Stimulated activated CD8-positive, alpha-beta memory T cell treated with anti-CD3 and anti-CD28 coated beads, Interleukin-7, amount 100 ng/mL, for 1 hour (primary cell): ENCODE results near the gene PRKCA.

Source experiments
- DNase-seq, 2 donors: peaks; one replicate each; pipeline ENCODE4 v3.0.0-alpha.2; 2020; ENCODE audit warnings: low read depth in 2 of 2

PRKCA gene

DNA sequence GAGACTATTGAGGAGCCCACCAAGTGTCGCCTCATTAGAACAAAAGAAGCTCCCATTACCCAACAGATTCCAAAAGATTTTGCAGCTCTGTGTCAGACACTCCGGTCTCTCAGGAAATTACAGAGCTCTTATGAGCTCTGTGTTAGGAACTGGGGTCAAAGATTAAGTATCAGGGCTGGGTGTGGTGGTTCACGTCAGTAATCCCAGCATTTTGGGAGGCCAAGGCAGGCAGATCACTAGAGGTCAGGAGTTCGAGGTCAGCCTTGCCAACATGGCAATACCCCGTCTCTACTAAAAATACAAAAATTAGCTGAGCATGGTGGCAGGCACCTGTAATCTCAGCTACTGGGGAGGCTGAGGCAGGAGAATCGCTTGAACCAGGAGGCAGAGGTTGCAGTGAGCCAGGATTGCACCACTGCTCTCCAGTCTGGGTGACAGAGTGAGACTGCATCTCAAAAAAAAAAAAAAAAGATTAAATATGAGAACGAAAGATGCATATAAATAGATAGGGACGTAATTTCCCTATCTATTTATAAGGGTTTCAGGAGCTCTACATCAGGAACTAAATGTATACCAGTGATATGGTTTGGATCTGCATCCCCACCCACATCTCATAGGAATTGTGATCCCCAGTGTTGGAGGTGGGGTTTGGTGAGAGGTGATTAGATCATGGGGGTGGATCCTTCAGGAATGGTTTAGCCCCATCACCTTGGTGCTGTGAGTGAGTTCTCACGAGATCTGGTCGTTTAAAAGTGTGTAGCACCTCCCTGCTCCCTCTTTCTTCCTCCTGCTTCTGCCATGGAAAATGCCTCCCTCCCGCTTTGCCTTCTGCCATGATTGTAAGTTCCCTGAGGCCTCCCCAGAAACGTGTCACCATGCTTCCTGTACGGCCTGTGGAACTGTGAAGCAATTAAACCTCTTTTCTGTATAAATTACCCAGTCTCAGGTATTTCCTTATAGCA lies 111.4 kb downstream of the PRKCA start:
- no peak for DNase-seq

DNA sequence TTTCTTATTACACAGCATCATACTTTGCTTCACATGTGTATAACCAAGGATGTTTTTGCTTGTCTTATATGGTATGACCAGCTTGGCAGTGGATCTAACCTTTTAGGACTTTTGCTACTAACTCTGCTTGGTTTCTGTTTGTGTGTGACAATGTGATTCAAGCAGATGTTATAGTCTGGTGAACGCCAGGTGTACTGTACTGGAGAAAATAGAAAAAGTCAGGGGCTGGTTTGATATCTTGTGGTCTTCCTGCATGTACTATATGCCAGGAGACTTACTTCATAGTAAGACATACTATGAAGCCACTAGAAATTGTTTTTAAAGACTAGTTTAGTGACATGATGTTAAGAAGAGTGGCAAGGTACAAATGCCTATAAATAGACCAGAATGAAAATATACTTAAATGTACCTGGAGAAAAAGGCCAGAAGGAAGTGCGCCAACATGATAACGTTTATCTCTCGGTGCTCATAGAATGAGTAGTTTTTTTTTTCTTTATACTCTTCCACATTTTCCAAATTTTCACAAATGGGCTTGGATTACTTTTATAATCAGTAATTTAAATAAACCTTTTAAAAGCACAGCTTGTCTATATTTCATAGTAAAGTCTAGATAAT lies 112.3 kb downstream of the PRKCA start:
- no peak for DNase-seq

DNA sequence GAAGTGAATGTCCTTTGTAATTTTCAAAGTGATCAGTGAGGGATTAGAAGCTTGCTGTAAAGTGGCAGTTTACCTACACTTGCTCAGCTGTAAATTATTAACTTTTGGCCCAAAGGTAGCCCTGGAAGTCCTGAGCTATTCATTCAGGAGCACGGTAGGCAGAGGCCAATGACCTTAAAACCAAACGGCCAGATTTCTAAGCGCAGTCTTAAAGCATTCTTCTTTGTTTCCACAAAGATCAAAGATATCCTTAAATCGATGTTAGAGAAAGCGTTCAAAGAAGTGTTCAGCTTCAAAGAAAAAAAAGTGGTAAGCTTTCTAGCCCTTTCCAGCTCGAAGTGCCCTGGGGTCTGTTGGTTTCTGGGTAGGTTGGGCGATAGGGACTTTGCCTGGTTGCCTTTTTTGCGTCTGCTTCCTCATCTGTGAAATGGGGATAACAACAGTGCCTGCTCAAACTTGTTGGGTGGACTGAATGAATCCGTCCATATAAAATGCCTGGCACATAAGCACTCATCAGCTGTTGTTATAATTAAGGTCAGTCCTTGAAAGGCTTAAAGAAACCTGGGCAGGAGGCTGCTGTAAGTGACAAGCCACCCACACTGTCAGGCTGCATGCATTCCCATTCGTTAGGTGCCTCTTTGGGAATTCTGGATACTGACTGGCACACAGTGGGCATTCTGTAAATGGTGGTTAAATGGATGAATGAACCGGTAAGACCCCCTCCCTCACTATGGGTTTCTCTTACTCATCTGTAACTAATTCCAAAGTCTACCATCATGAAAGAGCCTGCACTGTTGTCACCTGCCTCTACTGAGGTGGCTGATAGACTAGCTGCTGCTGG lies 113.2 kb downstream of the PRKCA start:
- DNase-seq, result no peak

GRCh38 chr17:66416207-66416940 lies 114.0 kb downstream of the PRKCA start:
- no peak for DNase-seq

DNA sequence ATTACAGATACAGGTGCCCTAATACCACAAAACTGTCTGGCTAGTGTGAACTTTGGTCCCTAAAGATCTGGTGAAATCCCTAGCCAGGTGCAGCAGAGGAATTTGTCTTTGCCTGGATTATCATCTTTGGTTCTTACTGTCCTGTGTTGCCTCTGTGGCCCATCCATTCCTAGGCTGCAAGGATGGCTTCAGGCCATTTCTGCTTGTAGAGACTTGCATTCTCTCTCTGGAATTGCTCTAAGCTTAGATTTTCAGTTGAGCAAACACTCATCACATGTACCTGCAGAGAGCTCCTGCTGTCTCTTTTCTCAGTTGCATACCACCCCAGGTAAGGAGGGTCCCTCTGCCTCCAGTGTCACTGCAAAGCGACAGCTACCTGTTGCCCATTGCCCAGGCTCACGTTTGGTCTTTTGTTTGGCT lies 114.9 kb downstream of the PRKCA start:
- DNase-seq, result no peak

- DNase-seq, result no peak
Observed at GRCh38 chr17:66420961-66421371, 118.6 kb downstream of the PRKCA start.

DNA sequence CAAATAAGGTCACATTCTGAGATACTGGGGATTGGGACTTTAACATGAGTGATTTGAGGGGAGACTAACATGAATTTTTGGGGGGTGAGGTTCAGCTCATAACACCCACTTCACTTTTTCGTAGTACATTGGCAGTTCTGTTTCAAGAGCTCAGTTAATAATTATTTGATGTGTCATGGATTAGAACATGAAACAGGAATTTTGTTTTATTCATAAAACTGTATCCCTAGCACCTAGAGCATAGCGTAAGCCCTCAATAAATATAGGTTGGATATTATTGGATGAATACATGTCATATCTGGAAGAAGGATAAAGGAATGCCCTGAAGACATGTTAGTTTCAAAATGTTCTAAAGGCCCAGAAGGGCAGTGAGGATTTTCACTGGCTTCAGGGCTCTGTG lies 119.8 kb downstream of the PRKCA start:
- no peak for DNase-seq

DNA sequence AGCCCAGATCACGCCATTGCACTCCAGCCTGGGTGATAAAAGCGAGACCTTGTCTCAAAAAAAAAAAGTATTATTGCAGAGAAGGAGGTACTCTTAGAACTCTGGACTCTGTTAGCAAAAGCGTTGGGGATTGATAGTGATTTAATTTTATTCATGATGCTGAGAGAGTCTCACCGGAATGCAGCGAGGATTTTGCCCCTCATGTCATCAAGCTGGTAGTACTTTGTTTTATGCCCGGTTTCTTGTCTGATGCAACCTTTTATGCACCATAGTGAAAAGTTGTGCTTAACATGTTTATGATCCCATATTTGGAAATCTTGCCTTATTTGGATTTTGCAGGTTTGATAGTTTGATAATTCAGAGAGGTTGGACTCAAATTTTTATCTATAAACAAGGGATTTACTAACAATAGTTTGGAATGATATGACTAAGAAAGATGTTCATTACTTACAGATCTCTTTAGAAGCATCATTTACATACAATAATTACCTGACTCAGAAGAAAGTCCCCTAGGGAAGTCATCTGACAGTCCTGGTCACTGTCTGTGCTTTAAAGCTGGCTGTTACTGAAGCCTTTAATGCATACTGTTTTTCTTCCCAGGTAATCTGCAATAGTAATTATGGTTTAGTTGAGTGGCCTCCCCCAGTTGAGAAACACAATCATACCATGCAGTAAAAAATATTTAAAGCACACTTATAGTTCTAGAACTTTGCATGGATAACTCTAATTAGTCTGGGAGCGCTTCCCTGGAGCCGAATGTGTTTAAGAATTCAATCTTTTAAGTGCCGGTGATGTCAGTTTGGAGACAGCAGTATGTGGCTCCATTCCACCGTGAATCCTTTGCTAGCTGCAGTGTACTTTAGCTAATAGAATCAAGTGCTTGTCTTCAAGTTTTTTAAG lies 120.9 kb downstream of the PRKCA start:
- no peak for DNase-seq

DNA sequence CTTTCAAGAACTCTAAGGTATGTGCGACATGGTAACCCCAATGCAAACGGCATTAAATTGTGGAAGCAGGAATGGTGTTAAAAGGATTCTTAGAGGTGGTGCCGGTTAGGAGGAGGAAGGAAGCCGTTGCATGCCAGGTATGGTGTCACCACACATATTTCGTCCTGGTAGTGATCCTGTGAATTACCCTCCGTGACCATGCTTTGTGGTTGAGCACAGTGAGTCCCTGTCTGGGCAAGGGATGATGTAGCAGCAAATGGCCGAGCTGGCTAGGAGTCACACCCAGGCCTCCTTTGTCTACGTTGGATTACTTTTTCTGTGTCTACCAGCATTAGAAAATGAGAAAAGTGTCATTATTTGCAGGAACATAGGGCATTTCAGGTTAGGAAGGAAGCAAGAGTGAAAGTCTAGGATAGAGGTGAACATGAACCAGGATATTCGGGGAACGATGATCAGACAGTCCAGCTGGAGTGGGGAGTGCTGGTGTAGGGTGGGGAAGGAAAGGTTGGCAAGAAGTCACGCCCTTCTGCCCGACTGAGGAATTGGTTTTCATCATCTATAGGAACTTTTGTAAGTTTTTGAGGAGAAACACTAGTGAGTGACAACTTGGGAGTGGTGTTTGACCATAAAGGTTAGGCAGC lies 123.5 kb downstream of the PRKCA start:
- DNase-seq, result no peak

- peak; percentile 9 to 17 for DNase-seq
Observed at GRCh38 chr17:66426397-66427033, 124.1 kb downstream of the PRKCA start.

GRCh38 chr17:66427134-66427533 lies 124.7 kb downstream of the PRKCA start:
- DNase-seq, result no peak

DNA sequence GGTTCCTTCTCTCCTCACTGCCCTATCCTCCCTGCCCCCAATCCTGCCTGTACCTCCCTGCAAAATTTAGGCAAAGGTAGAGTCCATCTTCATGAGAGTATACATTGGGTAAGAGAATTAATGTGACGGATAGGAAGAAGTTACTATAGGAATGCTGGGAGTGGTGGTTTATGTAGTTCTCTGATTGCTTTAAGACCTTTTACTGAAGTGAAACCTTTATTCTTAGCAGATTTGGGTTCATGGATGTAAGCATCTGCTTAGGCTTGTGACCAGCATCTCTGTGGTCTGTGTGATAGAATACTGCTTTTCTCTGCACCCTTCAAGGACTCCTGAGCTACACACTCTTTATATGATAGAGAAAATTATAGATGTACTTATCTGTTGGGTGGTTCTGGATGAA lies 127.3 kb downstream of the PRKCA start:
- DNase-seq, result no peak

DNA sequence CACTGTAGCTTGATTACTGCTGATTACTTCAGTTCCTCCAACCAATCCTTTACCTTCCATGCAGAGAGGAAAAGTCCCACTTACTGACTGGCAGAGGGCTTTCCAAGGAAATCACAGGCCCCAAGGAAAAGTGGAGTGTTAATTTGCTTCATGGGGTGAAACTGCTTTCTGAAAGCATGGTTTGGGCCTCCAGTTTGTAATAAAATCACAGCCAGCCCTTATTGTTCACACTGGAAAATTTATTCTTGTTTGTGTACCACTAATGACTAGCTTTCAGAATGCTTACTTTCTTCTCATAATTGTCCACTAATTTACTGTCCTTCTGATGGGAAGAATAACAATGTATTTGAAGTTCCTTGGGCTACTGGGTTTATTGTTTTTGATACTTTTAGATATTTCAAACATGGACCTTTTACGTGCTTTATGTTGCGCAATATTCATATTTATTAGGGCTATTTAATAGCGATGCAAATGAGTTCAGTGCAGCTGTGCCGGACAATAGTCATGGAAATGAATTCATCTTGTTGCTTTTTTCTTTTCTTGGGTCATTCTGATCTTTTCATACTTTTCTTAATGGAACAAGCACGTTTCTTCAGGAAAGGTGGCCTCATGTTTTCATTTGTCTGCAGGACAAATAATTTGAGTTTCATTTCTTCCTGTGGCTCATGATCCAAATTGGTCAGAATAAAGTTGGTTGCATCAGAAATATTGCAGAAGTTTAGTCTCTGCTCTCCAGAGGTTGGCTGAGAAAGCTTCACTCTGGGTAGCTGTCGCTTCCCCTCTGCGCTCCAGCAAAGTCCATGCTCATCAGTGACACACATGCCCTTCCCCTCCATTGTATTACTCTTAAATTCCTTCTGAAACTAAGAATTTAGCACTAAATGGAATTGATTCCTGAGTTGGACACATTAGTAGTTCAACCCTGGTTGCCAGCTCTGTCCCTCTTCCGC lies 128.7 kb downstream of the PRKCA start:
- no peak for DNase-seq

DNA sequence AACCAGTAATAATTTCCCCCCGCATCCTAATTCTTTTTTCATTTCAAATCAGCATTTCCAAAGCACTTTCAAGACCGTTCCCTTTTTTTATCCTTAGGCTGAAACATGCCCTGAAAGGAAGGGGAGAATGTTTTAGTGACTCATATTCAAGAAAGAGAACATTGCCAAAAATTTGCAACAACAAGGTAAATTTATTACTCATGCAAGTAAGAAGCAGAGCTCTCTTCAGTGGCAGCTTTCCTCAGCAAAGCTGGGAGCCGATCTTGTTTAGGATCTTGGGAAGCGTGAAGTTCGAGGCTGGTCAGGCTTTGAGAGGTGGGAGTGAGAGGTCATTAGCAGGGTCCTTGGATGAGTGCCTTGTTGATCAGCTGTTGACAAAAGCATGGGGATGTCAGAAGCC lies 129.5 kb downstream of the PRKCA start:
- DNase-seq, result no peak

DNA sequence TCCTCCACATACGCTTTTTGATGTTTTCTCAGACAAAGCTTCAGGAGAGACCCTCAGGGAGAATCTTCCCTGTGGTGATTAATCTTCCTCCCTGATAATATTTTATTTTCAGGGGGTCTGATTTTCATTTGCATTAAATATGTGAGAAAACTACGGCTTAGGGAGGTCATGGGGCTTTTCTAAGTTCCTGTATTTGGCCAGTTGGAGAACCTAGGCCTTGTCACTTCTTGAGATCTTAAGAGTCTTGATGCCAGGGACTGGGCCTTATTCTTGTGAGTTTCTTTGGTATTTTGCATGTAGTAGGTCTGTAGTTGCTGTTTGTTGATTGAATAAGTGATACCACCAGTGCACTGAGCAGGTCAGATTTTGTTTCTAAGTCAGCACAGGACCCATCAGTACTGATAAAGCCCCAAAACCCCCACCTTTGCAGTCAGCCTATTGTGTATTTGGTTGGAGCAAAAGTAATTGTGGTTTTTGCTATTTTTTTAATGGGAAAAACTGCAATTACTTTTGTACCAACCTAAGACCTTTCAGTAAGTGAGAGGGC lies 130.1 kb downstream of the PRKCA start:
- DNase-seq, result no peak

GRCh38 chr17:66432996-66433551 lies 130.7 kb downstream of the PRKCA start:
- no peak for DNase-seq

GRCh38 chr17:66435182-66435581 lies 132.8 kb downstream of the PRKCA start:
- DNase-seq, result no peak

DNA sequence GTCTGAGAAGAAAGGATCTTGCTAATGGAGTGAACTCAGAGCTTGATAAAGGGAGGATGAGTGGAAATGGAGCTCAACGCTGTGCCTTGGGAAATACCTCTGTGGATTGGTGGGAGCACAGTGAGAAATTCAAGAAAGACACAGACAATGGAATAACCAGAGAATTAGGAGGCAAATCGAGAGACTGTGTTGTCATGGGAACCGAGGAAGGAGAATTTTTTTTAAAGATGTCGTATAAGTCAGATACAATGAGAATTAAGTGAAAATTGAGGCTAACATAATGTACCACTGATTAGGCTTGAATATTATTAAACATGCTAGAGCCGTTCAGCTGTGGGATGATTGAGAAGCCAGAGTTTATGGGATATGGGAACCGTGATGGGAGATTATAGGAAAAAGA lies 134.2 kb downstream of the PRKCA start:
- DNase-seq, result no peak
